GM12892 (cell line): Measurements from ENCODE around the gene NF1.

Source experiments
- POLR2A ChIP-seq: IDR thresholded peaks from 2 replicates; pipeline ENCODE4 v1.6.1; 2011; ENCODE audit warnings: low read depth, low read length, control low read depth
- POLR2AphosphoS5 ChIP-seq: IDR thresholded peaks from 2 replicates; pipeline ENCODE4 v1.6.1; 2011; ENCODE audit warnings: low read depth, low read length, control low read depth
- TAF1 ChIP-seq: IDR thresholded peaks from 2 replicates; pipeline ENCODE4 v1.6.1; 2011; ENCODE audit warnings: low read depth, mild to moderate bottlenecking, control low read depth, low read length, borderline replicate concordance

GRCh38 chr17:31405890-31406371 is 311.2 kb downstream of the NF1 start:
- TF ChIP-seq POLR2AphosphoS5 (no peak), POLR2A (no peak), TAF1 (no peak)
